HFF-Myc (cell line): ENCODE measurements around the gene RBFOX2.

Source experiments
- DNase-seq: peaks from one replicate; pipeline ENCODE4 v3.0.0-alpha.2; 2011; ENCODE audit warnings: low read depth; ENCODE audit errors: extremely low read depth
- H3K4me3 ChIP-seq: replicated peaks from 2 replicates; pipeline ENCODE4 v1.5.1; 2011; ENCODE audit warnings: low read depth, mild to moderate bottlenecking, control low read depth, low read length
- TF ChIP-seq, protein P1 (sequence below): IDR thresholded peaks from 2 replicates; pipeline ENCODE4 v1.5.1; 2012; ENCODE audit warnings: mild to moderate bottlenecking, low read depth, low read length, control low read depth; ENCODE audit errors: missing control alignments

Gene RBFOX2

DNA sequence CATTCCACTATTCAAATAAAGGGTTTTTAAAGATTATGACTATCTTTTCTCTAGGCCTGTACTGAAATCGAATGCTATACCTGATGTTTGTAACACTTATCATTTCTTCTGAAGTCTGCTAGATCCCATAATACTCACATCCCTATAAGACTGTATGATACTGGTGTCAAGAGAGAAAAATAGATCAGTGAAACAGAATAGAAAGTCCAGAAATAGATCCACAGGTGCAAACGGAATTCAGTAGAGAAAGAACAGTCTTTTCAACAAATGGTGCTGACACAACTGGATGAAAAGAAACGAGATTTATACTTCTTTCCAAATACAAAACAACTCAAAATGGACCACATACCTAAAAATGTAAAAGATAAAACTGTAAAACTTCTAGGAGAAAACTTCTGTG lies 167.8 kb downstream of the RBFOX2 start:
- TF ChIP-seq, protein P1, sequence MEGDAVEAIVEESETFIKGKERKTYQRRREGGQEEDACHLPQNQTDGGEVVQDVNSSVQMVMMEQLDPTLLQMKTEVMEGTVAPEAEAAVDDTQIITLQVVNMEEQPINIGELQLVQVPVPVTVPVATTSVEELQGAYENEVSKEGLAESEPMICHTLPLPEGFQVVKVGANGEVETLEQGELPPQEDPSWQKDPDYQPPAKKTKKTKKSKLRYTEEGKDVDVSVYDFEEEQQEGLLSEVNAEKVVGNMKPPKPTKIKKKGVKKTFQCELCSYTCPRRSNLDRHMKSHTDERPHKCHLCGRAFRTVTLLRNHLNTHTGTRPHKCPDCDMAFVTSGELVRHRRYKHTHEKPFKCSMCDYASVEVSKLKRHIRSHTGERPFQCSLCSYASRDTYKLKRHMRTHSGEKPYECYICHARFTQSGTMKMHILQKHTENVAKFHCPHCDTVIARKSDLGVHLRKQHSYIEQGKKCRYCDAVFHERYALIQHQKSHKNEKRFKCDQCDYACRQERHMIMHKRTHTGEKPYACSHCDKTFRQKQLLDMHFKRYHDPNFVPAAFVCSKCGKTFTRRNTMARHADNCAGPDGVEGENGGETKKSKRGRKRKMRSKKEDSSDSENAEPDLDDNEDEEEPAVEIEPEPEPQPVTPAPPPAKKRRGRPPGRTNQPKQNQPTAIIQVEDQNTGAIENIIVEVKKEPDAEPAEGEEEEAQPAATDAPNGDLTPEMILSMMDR = no peak
- DNase-seq = no peak

DNA sequence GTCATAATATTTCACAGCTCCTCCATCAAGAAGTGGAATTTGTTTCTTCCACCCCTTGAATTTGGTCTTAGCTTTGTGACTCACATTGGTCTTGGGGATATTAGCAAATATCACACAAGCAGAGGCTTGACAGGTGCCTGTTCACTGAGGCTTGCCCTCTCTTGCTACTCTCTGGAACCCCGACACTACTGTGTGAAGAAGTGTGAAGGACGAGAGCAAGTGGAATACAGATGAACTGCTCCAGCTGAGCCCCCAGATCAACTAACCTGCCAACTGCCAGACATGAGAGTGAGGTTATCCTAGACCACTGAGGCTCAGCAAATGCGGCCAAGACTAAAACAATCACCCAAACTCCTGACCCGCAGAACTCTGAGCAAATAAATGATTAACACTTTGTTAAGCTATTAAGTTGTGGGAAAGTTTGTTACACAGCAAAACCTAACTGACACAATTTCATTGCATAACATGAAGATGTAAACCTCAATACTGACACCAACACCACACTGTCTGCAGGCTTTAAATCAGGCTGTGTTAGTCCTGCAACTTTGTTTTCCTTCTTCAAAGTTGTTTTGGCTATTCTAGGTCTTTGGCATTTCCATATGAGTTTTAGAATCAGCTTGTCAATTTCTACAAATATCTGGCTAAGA lies 168.4 kb downstream of the RBFOX2 start:
- H3K4me3 ChIP-seq = no peak overlapping the region
- TF ChIP-seq, protein P1 = no peak
- DNase-seq = no peak

More for the DNA sequence above, 167.8 kb downstream of the RBFOX2 start:
- no peak overlapping the region for H3K4me3 ChIP-seq

DNA sequence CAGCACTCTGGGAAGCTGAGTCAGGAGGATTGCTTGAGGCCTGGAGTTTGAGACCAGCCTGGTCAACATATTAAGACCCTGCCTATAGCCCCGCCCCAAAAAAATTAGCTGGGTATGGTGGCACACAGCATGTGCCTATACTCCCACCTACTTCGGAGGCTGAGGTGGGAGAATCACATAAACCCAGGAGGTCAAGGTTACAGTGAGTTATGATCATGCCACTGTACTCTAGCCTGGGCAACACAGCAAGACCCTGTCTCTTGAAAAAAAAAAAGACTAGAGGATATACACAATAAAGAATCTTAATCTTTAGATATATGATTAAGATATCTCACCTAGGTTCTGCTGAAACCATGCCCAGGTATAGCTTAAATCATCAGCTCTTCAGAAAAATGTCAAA lies 174.3 kb downstream of the RBFOX2 start:
- no peak overlapping the region for H3K4me3 ChIP-seq
- TF ChIP-seq, protein P1 = no peak
- no peak for DNase-seq

DNA sequence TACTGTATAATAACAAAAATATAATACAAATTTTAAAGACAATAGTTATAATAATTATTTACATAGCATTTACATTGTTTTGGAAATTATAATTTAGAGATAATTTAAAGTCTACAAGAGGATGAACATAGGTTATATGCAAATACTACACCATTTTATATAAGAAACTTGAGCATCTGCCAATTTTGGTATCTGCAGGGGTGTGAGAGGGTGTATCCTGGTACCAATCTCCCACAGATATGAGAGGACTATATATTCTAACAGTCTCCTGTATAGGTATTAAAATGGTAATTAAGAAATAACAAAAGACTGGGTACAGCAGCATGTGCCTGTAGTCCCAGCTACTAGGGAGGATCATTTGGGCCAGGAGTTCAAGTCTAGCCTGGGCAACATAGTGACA lies 176.5 kb downstream of the RBFOX2 start:
- H3K4me3 ChIP-seq = no peak overlapping the region
- TF ChIP-seq, protein P1 = no peak
- no peak for DNase-seq

DNA sequence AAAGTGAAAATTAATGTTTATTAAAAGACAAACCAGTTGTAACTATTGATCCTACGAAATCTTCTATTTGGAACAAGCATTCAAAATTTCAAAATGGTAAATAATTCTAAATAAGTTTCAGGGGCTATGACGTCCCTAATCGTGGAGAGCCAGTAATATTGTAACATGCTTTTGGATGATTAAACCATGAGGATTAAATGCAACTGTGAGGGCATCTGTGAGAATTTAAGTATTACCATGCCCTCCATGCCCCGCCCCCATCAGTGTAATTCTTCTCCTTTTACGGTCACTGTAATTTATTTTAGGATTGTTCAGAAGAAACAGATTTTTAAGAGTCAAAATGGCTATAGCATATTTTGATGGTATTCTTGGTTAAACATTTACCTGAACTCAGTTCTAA lies 177.8 kb downstream of the RBFOX2 start:
- H3K4me3 ChIP-seq = no peak overlapping the region
- no peak for DNase-seq
- TF ChIP-seq, protein P1 = no peak

DNA sequence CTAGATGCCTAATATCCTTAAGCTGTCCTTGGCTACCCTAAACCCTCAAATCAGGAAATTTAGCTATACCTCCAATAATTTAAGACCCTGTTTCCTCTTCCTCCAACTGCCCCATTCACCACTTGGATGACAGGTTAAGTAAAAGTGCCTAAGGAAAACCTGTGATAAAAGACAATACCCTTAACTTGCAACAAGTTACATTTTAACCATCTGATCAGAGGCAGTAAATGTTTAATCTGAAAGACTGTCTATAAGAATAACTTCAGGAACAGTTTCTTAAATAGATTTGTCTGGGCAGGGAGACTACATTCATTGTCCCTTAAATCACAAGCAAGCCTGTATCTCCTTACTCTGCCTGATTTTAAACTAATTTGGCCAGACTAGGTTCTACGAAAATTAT lies 181.8 kb downstream of the RBFOX2 start:
- TF ChIP-seq, protein P1 = no peak
- H3K4me3 ChIP-seq = no peak overlapping the region
- DNase-seq = no peak

DNA sequence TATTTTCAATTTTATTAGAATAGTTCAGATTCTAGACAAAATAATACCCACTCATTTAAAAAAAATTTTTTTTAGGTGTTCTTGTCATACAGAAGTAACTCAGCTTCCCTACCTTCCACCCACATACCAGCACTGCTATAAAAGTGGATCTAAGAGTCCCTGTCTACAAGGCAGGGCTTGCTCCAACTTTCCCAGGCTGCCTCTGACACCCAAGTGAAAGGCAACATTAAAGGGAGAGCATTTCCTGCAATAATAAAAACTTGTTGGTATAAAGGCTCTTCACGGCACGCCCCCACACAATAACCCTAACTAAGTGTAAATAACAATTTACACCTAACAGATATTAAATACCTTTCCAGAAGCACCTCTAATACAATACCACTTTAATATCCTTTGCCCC lies 183.7 kb downstream of the RBFOX2 start:
- TF ChIP-seq, protein P1 = no peak
- H3K4me3 ChIP-seq = no peak overlapping the region
- no peak for DNase-seq
